Peyer's patch (tissue), 4 donors: ENCODE measurements around the gene GALNT12. TPM values are rescaled to one million over a fixed set of nuclear protein-coding genes. Genes with fewer than 3 reads are reported as not detected.

Experiments
- DNase-seq, 3 donors: peaks; one replicate each; pipeline ENCODE4 v3.0.0-alpha.2; 2017 to 2019
- H3K27ac ChIP-seq, 4 donors: fragments of 200-600 bp; sonication (generic); one replicate each; pipeline ENCODE4 v1.5.1; 2016 to 2019
- H3K27me3 ChIP-seq, 2 donors: fragments of 200-600 bp; sonication (generic); one replicate each; pipeline ENCODE4 v1.5.1; 2019
- H3K36me3 ChIP-seq, 3 donors: fragments of 200-600 bp; sonication (generic); one replicate each; pipeline ENCODE4 v1.5.1; 2016 to 2019
- H3K4me1 ChIP-seq, 4 donors: fragments of 200-600 bp; sonication (generic); one replicate each; pipeline ENCODE4 v1.5.1; 2016 to 2019
- H3K4me3 ChIP-seq, 4 donors: fragments of 200-600 bp; sonication (generic); 1 replicate in 3 of 4; 2 replicates in 1 of 4; pipeline ENCODE4 v1.5.1; 2016 to 2019; ENCODE audit warnings: mild to moderate bottlenecking in 1 of 4
- H3K9me3 ChIP-seq, 4 donors: fragments of 200-600 bp; sonication (generic); one replicate each; pipeline ENCODE4 v1.5.1; 2016 to 2019; ENCODE audit warnings: mild to moderate bottlenecking in 1 of 4
- POLR2A ChIP-seq, 2 donors: fragments of 450-650 bp; IDR thresholded peaks; one replicate each; pipeline ENCODE4 v1.5.1; 2017; ENCODE audit warnings: antibody characterized with exemption in 2 of 2, mild to moderate bottlenecking in 2 of 2, moderate library complexity in 2 of 2
- total RNA-seq, 4 donors: library from RNA; depleted of rRNA; stranded (reverse); fragments of >200 nt; gene quantifications; one replicate each; pipeline ENCODE4 v1.1.0, GENCODE V29; 2016
- TF ChIP-seq, protein P1 (sequence below), 6 experiments: fragments of 450-650 bp in 4 of 6; fragments of 200-600 bp in 2 of 6; sonication (generic) in 1 of 6; IDR thresholded peaks; one replicate each; pipeline ENCODE4 v1.5.1; 2017 to 2019; ENCODE audit warnings: antibody characterized with exemption in 6 of 6, mild to moderate bottlenecking in 3 of 6, moderate library complexity in 1 of 6

Gene GALNT12
- total RNA-seq, 4 donors from 2014 or later = 73.6 to 118 (median 93.0) TPM

DNA sequence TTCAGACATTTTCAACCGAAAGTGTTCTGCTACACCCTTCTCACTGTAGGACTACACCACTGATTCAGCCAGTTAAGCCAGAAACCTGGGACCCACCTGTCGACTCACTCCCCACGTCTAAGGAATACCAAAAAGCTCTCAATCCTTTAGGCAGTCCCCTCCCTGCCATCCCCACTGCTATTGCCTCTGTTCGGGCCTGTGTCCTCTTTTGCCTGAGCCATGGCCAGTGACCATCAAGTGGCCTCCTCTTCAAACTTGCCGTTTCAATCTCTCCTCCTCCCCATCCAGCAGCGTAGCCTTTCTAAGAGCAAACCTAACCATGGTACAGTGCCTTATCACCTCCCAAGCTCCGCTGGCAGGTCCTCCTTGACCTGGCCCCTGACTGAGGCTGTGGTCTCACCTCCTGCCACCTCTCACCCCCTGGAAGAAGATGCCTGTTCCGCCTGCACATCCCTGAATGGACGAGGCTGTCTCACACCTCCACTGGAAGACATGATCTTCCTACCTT lies 64.1 kb downstream of the GALNT12 start:
- Histone ChIP-seq H3K27me3 (no peaks in the 10 kb centered on the region), H3K9me3 (no peaks in the 10 kb centered on the region), H3K4me1 (peaks cover 0 to 8% (median 0%) of the 10 kb centered on the region in 4 donors), H3K27ac (no peak overlapping the region), H3K36me3 (no peaks in the 10 kb centered on the region), H3K4me3 (no peak overlapping the region)
- DNase-seq = no peak
- TF ChIP-seq, protein P1, sequence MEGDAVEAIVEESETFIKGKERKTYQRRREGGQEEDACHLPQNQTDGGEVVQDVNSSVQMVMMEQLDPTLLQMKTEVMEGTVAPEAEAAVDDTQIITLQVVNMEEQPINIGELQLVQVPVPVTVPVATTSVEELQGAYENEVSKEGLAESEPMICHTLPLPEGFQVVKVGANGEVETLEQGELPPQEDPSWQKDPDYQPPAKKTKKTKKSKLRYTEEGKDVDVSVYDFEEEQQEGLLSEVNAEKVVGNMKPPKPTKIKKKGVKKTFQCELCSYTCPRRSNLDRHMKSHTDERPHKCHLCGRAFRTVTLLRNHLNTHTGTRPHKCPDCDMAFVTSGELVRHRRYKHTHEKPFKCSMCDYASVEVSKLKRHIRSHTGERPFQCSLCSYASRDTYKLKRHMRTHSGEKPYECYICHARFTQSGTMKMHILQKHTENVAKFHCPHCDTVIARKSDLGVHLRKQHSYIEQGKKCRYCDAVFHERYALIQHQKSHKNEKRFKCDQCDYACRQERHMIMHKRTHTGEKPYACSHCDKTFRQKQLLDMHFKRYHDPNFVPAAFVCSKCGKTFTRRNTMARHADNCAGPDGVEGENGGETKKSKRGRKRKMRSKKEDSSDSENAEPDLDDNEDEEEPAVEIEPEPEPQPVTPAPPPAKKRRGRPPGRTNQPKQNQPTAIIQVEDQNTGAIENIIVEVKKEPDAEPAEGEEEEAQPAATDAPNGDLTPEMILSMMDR (IDR thresholded peaks at IDR 0.05) = no peak
- no peak for TF ChIP-seq POLR2A (IDR thresholded peaks at IDR 0.05)

DNA sequence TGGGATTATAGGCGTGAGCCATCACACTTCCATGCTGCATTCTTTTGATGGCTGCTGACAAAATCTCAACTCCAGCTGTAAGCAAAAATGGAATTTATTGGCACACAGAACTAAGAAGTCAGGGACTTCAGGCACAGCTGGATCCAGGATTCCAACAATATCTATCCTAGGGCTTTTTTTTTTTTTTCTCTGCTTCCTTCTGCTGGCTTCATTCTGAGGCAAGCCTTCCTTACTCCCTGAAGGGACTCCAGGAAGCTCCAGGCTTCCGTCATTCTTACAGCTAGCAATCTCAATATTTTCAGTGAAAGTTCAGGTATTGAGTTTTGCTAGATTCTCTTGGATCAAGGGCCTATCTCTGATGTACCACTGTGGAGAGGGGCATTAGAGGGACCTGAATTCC lies 66.1 kb downstream of the GALNT12 start:
- no peak for DNase-seq
- Histone ChIP-seq H3K27me3 (no peaks in the 10 kb centered on the region), H3K4me3 (no peak overlapping the region), H3K36me3 (no peaks in the 10 kb centered on the region), H3K27ac (no peak overlapping the region), H3K9me3 (no peaks in the 10 kb centered on the region), H3K4me1 (no peaks in the 10 kb centered on the region)
- TF ChIP-seq POLR2A (IDR thresholded peaks at IDR 0.05) = no peak
- TF ChIP-seq, protein P1 (IDR thresholded peaks at IDR 0.05) = no peak

DNA sequence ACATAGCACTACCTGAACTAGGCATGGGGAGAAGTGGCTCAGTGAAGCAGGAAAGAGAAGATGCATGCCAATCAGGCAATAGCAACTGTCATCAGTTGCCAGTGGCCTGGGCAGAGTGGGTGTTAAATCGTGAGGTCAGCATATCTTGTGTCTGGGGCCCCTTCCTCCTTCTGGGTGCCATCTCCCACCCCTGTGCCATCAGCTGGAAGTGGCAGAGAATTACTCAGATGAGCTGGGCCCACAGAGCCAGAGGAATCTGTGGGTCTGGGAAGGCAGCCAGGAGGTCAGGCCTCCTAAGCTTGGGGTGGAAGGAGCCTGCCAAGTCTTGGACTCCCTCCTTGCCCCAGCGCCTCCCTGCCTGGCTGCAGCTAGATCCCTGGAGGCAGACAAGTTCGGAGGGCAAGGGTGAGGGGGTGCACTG lies 66.5 kb downstream of the GALNT12 start:
- Histone ChIP-seq H3K9me3 (no peaks in the 10 kb centered on the region), H3K36me3 (no peaks in the 10 kb centered on the region), H3K4me3 (no peak overlapping the region), H3K4me1 (no peaks in the 10 kb centered on the region), H3K27ac (no peak overlapping the region), H3K27me3 (no peaks in the 10 kb centered on the region)
- no peak for TF ChIP-seq POLR2A (IDR thresholded peaks at IDR 0.05)
- TF ChIP-seq, protein P1 (IDR thresholded peaks at IDR 0.05) = no peak
- no peak for DNase-seq

DNA sequence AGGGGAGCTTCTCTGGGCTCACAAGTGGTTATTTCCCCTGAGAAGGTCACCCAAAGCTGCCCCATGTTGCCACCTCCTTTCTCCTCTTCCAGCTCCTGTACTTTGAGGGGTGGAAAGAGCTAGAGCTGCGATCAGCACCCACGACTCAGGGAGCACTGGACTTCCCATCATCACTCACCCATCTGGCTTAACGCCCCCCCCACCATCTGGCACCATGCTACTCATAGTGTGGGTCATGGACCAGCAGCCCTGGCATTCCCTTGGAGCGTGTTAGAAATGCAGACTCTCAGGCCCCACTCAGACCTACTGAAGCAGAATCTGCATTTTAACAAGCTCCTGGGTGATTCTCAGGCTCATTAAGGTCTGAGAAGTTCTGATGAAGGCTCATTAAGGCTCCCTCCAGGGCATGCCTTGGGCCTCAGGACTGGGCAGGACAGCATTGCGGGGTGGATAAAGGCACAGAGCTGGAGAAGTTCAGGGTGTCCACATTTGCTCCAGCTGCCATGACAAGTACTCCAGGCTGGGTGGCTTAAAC lies 67.3 kb downstream of the GALNT12 start:
- H3K27ac ChIP-seq = no peak overlapping the region
- H3K27me3 ChIP-seq = no peaks in the 10 kb centered on the region
- DNase-seq = no peak
- H3K9me3 ChIP-seq = no peaks in the 10 kb centered on the region
- H3K4me1 ChIP-seq = no peaks in the 10 kb centered on the region
- H3K4me3 ChIP-seq = no peak overlapping the region
- no peak for TF ChIP-seq POLR2A (IDR thresholded peaks at IDR 0.05)
- TF ChIP-seq, protein P1 (IDR thresholded peaks at IDR 0.05) = no peak
- H3K36me3 ChIP-seq = no peaks in the 10 kb centered on the region

GRCh38 chr9:98875536-98875935 lies 68.1 kb downstream of the GALNT12 start:
- DNase-seq = no peak
- no peak for TF ChIP-seq POLR2A (IDR thresholded peaks at IDR 0.05)
- TF ChIP-seq, protein P1 (IDR thresholded peaks at IDR 0.05) = no peak
- Histone ChIP-seq H3K9me3 (no peaks in the 10 kb centered on the region), H3K27ac (no peak overlapping the region), H3K27me3 (no peaks in the 10 kb centered on the region), H3K4me3 (no peak overlapping the region), H3K36me3 (no peaks in the 10 kb centered on the region), H3K4me1 (no peaks in the 10 kb centered on the region)

GRCh38 chr9:98877311-98877710 lies 69.8 kb downstream of the GALNT12 start:
- no peak for TF ChIP-seq POLR2A (IDR thresholded peaks at IDR 0.05)
- TF ChIP-seq, protein P1 (IDR thresholded peaks at IDR 0.05) = no peak
- H3K4me1 ChIP-seq = no peaks in the 10 kb centered on the region
- H3K4me3 ChIP-seq = no peak overlapping the region
- DNase-seq = no peak
- no peak overlapping the region for H3K27ac ChIP-seq
- H3K36me3 ChIP-seq = no peaks in the 10 kb centered on the region
- H3K9me3 ChIP-seq = no peaks in the 10 kb centered on the region
- no peaks in the 10 kb centered on the region for H3K27me3 ChIP-seq
